IPS-15b (cell line): Measurements from ENCODE around the gene EZR.

ENCODE experiments used
- H3K27me3 ChIP-seq: one replicate; pipeline ENCODE4 v1.6.1; 2013; ENCODE audit warnings: low read length; ENCODE audit not compliant: control insufficient read depth, insufficient read depth
- H3K36me3 ChIP-seq: one replicate; pipeline ENCODE4 v1.6.1; 2013; ENCODE audit warnings: low read length; ENCODE audit not compliant: control insufficient read depth, insufficient read depth
- H3K4me1 ChIP-seq: one replicate; pipeline ENCODE4 v1.6.1; 2013; ENCODE audit warnings: mild to moderate bottlenecking, low read length; ENCODE audit not compliant: control insufficient read depth, insufficient read depth
- H3K4me3 ChIP-seq: one replicate; pipeline ENCODE4 v1.5.1; 2013; ENCODE audit warnings: low read depth, low read length
- H3K9ac ChIP-seq: one replicate; pipeline ENCODE4 v1.6.1; 2013; ENCODE audit warnings: low read depth, mild to moderate bottlenecking, low read length
- H3K9me3 ChIP-seq: one replicate; pipeline ENCODE4 v1.6.1; 2013; ENCODE audit warnings: mild to moderate bottlenecking, low read length; ENCODE audit not compliant: control insufficient read depth, insufficient read depth

EZR gene

DNA sequence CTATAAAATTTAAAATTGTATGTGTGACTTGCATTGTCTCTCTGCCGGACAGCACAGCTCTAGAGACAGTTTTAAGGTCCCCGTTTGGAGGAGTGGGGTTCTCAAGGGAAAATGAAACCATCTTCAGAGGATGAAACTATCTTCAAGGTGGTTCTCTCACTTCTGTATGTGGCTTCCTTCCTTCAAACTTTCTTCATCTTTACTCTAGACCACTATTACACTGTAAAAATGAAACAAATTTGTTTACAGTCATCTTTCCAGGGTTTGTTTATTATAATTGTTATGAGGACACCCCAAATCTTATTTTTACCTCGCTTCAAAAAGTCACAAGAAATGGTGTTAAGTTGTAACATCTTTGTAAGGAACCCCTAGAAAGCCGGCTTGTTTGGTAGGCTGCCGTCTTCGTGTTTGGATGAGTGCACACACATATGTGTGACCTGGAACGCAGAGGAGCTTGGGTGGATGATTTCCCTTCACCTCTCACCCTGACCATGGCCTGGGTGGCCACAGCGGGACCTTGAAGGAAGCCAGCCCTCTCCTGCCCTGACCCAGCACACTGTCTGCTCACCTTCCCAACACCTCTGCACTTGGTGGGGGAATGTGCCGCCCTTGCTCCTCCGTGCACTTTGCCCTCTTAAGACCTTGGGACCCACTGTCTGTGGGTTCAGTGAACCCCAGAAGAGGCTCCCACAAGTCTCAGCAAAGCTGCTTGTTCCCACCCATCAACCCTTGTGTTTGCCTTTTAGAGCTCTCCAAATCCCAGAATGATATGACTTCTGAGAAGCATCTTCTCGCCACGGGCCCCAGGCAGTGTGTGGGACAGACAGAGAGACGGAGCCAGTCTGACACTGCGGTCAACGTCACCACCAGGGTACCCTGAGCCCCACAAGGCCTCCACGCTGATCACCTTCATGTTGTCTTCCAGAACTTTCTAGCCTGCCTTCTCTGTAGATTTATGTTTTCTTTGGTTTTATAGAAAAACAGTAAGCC lies 101.5 kb downstream of the EZR start:
- Histone ChIP-seq H3K4me3 (no peak overlapping the region), H3K4me1 (peaks cover 2% of the 10 kb centered on the region), H3K27me3 (no peaks in the 10 kb centered on the region), H3K9me3 (no peaks in the 10 kb centered on the region), H3K9ac (no peak overlapping the region), H3K36me3 (no peaks in the 10 kb centered on the region)
